ENCODE measurements around the gene BZW1.
"Not testable (repeated sequence)": the region's sequence is repeated elsewhere in the genome, so short reads cannot be mapped to it uniquely, and the experiment has no call there.

BZW1 gene

GRCh38 chr2:200809506-200810251 lies 2.0 kb upstream of the BZW1 start:
- no peak overlapping the region for H3K27ac ChIP-seq (ENCODE audit: low read depth, low read length)
- H3K27me3 ChIP-seq (ENCODE audit: control insufficient read depth in 1 of 2, insufficient read depth in 2 of 2, low read length in 2 of 2) = no peaks in the 10 kb centered on the region
- no peak overlapping the region for H3K4me3 ChIP-seq (ENCODE audit: low read depth in 1 of 2, low read length in 2 of 2)
- no peaks in the 10 kb centered on the region for H3K9me3 ChIP-seq (ENCODE audit: control insufficient read depth in 1 of 2, low read length in 2 of 2)
- H3K9ac ChIP-seq (ENCODE audit: low read depth in 1 of 2, low read length in 2 of 2) = no peak overlapping the region
- peaks cover 7 to 12% of the 10 kb centered on the region in 2 donors for H3K36me3 ChIP-seq (ENCODE audit: control insufficient read depth in 1 of 2, insufficient read depth in 2 of 2, low read length in 2 of 2)
- H3K4me1 ChIP-seq (ENCODE audit: control insufficient read depth in 1 of 2, insufficient read depth in 2 of 2, low read length in 2 of 2) = peaks cover 29 to 31% of the 10 kb centered on the region in 2 donors

DNA sequence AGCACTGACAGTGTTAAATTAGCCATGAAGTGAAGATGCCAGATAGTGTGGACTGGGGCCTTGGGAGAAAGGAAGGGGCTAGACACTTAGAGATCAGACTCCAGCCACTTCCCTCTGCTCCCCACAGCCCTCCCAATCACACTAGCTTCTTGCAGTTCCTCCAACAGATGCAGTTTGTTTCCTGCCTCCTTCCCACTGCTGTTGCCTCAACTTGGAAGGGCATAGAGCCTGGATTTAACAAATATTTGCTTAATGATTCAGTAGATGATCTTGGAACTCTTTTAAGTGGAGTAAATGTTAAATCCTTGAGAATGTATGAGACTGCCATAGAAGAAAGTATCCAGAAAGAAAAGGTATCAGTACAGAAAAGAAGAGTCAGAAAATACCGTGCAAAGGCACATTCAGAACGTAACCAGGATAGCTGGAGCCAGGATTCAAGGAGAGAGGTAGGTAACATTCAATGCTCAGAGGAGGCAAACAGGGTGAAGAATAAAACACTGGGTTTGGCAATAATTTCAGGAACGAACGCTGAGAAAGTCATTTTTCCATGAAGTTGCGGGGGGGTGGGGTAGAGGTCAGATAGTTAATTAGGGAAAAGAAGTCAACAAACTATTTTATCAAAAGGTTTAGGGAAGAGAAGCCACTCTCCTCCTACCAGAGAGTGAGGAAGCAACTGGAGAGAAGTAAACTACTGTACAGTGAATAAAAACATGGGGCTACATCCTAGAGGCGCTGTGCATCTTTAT lies 1.3 kb upstream of the BZW1 start:
- peak overlapping the region; percentile 47 for H3K27ac ChIP-seq (ENCODE audit: low read depth, low read length)
- peaks cover 29 to 31% of the 10 kb centered on the region in 2 donors for H3K4me1 ChIP-seq (ENCODE audit: control insufficient read depth in 1 of 2, insufficient read depth in 2 of 2, low read length in 2 of 2)
- peak overlapping the region; percentile 72 to 96 for H3K4me3 ChIP-seq (ENCODE audit: low read depth in 1 of 2, low read length in 2 of 2)
- no peaks in the 10 kb centered on the region for H3K27me3 ChIP-seq (ENCODE audit: control insufficient read depth in 1 of 2, insufficient read depth in 2 of 2, low read length in 2 of 2)
- peaks cover 14 to 19% of the 10 kb centered on the region in 2 donors for H3K36me3 ChIP-seq (ENCODE audit: control insufficient read depth in 1 of 2, insufficient read depth in 2 of 2, low read length in 2 of 2)
- peak overlapping the region; percentile 76 to 82 for H3K9ac ChIP-seq (ENCODE audit: low read depth in 1 of 2, low read length in 2 of 2)
- no peaks in the 10 kb centered on the region for H3K9me3 ChIP-seq (ENCODE audit: control insufficient read depth in 1 of 2, low read length in 2 of 2)

DNA sequence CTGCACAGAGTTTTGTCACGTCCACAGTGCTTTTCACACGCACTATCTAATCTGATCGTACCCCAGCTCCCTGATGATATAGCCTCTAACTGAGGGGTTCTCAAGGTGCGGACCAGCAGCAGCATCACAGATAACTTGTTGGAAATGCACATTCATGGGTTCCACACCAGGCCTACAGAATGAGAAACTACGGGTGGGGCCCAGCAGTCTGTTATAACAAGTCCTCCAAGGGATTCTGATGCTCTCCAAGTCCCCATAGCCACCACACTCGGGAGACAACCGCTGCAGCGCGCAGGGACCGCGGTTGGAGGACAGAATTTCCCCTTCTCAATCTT lies 745 bp upstream of the BZW1 start:
- H3K27ac ChIP-seq (ENCODE audit: low read depth, low read length) = peak overlapping the region; percentile 47
- peak overlapping the region; percentile 72 to 96 for H3K4me3 ChIP-seq (ENCODE audit: low read depth in 1 of 2, low read length in 2 of 2)
- no peaks in the 10 kb centered on the region for H3K27me3 ChIP-seq (ENCODE audit: control insufficient read depth in 1 of 2, insufficient read depth in 2 of 2, low read length in 2 of 2)
- H3K36me3 ChIP-seq (ENCODE audit: control insufficient read depth in 1 of 2, insufficient read depth in 2 of 2, low read length in 2 of 2) = peaks cover 19 to 25% of the 10 kb centered on the region in 2 donors
- no peaks in the 10 kb centered on the region for H3K9me3 ChIP-seq (ENCODE audit: control insufficient read depth in 1 of 2, low read length in 2 of 2)
- peak overlapping the region; percentile 76 to 82 for H3K9ac ChIP-seq (ENCODE audit: low read depth in 1 of 2, low read length in 2 of 2)
- peaks cover 29 to 31% of the 10 kb centered on the region in 2 donors for H3K4me1 ChIP-seq (ENCODE audit: control insufficient read depth in 1 of 2, insufficient read depth in 2 of 2, low read length in 2 of 2)

- Histone ChIP-seq H3K9me3 (ENCODE audit: control insufficient read depth in 1 of 2, low read length in 2 of 2) (no peaks in the 10 kb centered on the region), H3K4me1 (ENCODE audit: control insufficient read depth in 1 of 2, insufficient read depth in 2 of 2, low read length in 2 of 2) (peaks cover 29 to 31% of the 10 kb centered on the region in 2 donors), H3K36me3 (ENCODE audit: control insufficient read depth in 1 of 2, insufficient read depth in 2 of 2, low read length in 2 of 2) (peaks cover 31 to 39% of the 10 kb centered on the region in 2 donors), H3K4me3 (ENCODE audit: low read depth in 1 of 2, low read length in 2 of 2) (peak overlapping the region; percentile 72 to 96), H3K9ac (ENCODE audit: low read depth in 1 of 2, low read length in 2 of 2) (peak overlapping the region; percentile 82 to 93), H3K27me3 (ENCODE audit: control insufficient read depth in 1 of 2, insufficient read depth in 2 of 2, low read length in 2 of 2) (no peaks in the 10 kb centered on the region), H3K27ac (ENCODE audit: low read depth, low read length) (peak overlapping the region; percentile 99)
Observed at GRCh38 chr2:200812122-200813022, 662 bp downstream of the BZW1 start.

DNA sequence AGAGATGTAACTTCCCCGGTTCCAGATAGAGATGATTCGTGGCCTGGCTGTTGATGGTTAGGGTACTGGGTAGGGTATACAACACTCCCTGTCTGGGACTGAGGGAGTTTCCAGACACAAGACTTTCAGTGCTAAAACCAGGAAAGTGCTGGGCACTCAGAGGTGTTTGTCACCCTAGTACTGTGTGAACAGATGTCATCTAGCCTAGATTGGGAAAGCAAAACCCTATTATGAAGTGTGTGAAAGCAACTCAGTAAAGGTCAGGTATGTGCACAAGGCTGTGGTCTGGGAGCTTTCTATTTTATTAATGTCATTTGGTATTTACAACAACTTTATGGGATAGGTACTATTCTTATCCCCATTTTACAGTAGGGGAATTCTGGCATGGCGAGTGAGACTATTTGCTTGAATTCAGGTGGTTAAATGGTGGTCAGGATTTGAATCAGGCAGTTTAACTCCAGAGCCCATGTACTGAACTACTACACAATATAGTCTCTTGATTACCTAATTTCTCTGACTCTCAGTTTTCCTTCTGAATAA lies 2.6 kb downstream of the BZW1 start:
- Histone ChIP-seq H3K4me1 (ENCODE audit: control insufficient read depth in 1 of 2, insufficient read depth in 2 of 2, low read length in 2 of 2) (peaks cover 29 to 31% of the 10 kb centered on the region in 2 donors), H3K36me3 (ENCODE audit: control insufficient read depth in 1 of 2, insufficient read depth in 2 of 2, low read length in 2 of 2) (peaks cover 47 to 58% of the 10 kb centered on the region in 2 donors), H3K4me3 (ENCODE audit: low read depth in 1 of 2, low read length in 2 of 2) (no peak overlapping the region), H3K27ac (ENCODE audit: low read depth, low read length) (no peak overlapping the region), H3K27me3 (ENCODE audit: control insufficient read depth in 1 of 2, insufficient read depth in 2 of 2, low read length in 2 of 2) (no peaks in the 10 kb centered on the region), H3K9me3 (ENCODE audit: control insufficient read depth in 1 of 2, low read length in 2 of 2) (no peaks in the 10 kb centered on the region), H3K9ac (ENCODE audit: low read depth in 1 of 2, low read length in 2 of 2) (no peak overlapping the region)

GRCh38 chr2:200814917-200815316 lies 3.2 kb downstream of the BZW1 start:
- Histone ChIP-seq H3K27ac (ENCODE audit: low read depth, low read length) (no peak overlapping the region), H3K9me3 (ENCODE audit: control insufficient read depth in 1 of 2, low read length in 2 of 2) (no peaks in the 10 kb centered on the region), H3K36me3 (ENCODE audit: control insufficient read depth in 1 of 2, insufficient read depth in 2 of 2, low read length in 2 of 2) (peaks cover 51 to 64% of the 10 kb centered on the region in 2 donors), H3K4me1 (ENCODE audit: control insufficient read depth in 1 of 2, insufficient read depth in 2 of 2, low read length in 2 of 2) (peaks cover 29 to 31% of the 10 kb centered on the region in 2 donors), H3K4me3 (ENCODE audit: low read depth in 1 of 2, low read length in 2 of 2) (no peak overlapping the region), H3K27me3 (ENCODE audit: control insufficient read depth in 1 of 2, insufficient read depth in 2 of 2, low read length in 2 of 2) (no peaks in the 10 kb centered on the region), H3K9ac (ENCODE audit: low read depth in 1 of 2, low read length in 2 of 2) (no peak overlapping the region)

- not testable (repeated sequence) for H3K9ac ChIP-seq (ENCODE audit: low read depth in 1 of 2, low read length in 2 of 2); H3K27ac ChIP-seq (ENCODE audit: low read depth, low read length)
- peaks cover 64 to 83% of the 10 kb centered on the region in 2 donors for H3K36me3 ChIP-seq (ENCODE audit: control insufficient read depth in 1 of 2, insufficient read depth in 2 of 2, low read length in 2 of 2)
Observed at GRCh38 chr2:200818732-200819131, 7.0 kb downstream of the BZW1 start.

GRCh38 chr2:200820573-200821234 lies 9.0 kb downstream of the BZW1 start:
- H3K9ac ChIP-seq (ENCODE audit: low read depth in 1 of 2, low read length in 2 of 2) = no peak overlapping the region
- no peak overlapping the region for H3K27ac ChIP-seq (ENCODE audit: low read depth, low read length)
- no peak overlapping the region for H3K4me3 ChIP-seq (ENCODE audit: low read depth in 1 of 2, low read length in 2 of 2)
- H3K4me1 ChIP-seq (ENCODE audit: control insufficient read depth in 1 of 2, insufficient read depth in 2 of 2, low read length in 2 of 2) = no peaks in the 10 kb centered on the region
- H3K9me3 ChIP-seq (ENCODE audit: control insufficient read depth in 1 of 2, low read length in 2 of 2) = no peaks in the 10 kb centered on the region
- peaks cover 48 to 63% of the 10 kb centered on the region in 2 donors for H3K36me3 ChIP-seq (ENCODE audit: control insufficient read depth in 1 of 2, insufficient read depth in 2 of 2, low read length in 2 of 2)
- no peaks in the 10 kb centered on the region for H3K27me3 ChIP-seq (ENCODE audit: control insufficient read depth in 1 of 2, insufficient read depth in 2 of 2, low read length in 2 of 2)

More at GRCh38 chr2:200818732-200819131, 7.0 kb downstream of the BZW1 start:
- H3K4me3 ChIP-seq (ENCODE audit: low read depth in 1 of 2, low read length in 2 of 2); H3K9me3 ChIP-seq (ENCODE audit: control insufficient read depth in 1 of 2, low read length in 2 of 2); H3K4me1 ChIP-seq (ENCODE audit: control insufficient read depth in 1 of 2, insufficient read depth in 2 of 2, low read length in 2 of 2); H3K27me3 ChIP-seq (ENCODE audit: control insufficient read depth in 1 of 2, insufficient read depth in 2 of 2, low read length in 2 of 2): not testable (repeated sequence)

DNA sequence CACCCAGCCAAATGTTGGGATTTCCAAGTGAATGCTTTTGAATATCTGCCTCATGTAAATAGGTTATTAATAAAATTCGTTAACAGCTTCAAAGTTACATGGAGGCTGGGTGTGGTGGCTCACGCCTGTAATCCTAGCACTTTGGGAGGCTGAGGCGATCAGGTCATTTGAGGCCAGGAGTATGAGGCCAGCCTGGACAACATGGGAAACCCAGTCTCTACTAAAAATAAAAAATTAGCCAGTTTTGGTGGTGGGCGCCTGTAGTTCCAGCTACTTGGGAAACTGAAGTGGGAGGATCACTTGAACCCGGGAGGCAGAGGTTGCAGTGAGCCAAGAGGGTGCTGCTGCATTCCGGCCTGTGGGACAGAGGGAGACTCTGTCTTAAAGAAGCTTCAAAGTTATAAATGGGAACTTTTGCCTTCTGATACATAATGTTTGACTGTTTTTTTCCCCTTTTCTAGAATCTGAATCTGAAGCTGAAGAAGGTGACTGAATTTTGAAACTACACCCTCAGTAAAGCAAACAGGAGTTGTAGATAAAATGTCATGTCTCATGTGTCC lies 10.1 kb downstream of the BZW1 start:
- no peak overlapping the region for H3K27ac ChIP-seq (ENCODE audit: low read depth, low read length)
- no peak overlapping the region for H3K9ac ChIP-seq (ENCODE audit: low read depth in 1 of 2, low read length in 2 of 2)
- no peak overlapping the region for H3K4me3 ChIP-seq (ENCODE audit: low read depth in 1 of 2, low read length in 2 of 2)
- H3K4me1 ChIP-seq (ENCODE audit: control insufficient read depth in 1 of 2, insufficient read depth in 2 of 2, low read length in 2 of 2) = no peaks in the 10 kb centered on the region
- H3K27me3 ChIP-seq (ENCODE audit: control insufficient read depth in 1 of 2, insufficient read depth in 2 of 2, low read length in 2 of 2) = no peaks in the 10 kb centered on the region
- H3K36me3 ChIP-seq (ENCODE audit: control insufficient read depth in 1 of 2, insufficient read depth in 2 of 2, low read length in 2 of 2) = peaks cover 38 to 53% of the 10 kb centered on the region in 2 donors
- H3K9me3 ChIP-seq (ENCODE audit: control insufficient read depth in 1 of 2, low read length in 2 of 2) = no peaks in the 10 kb centered on the region

Measured in duodenal mucosa (tissue), 2 donors.